ENCODE measurements around the gene NUDT21.

The NUDT21 gene

GRCh38 chr16:56460101-56460500 is 9.0 kb upstream of the NUDT21 start:
- DNase-seq, result no peak

DNA sequence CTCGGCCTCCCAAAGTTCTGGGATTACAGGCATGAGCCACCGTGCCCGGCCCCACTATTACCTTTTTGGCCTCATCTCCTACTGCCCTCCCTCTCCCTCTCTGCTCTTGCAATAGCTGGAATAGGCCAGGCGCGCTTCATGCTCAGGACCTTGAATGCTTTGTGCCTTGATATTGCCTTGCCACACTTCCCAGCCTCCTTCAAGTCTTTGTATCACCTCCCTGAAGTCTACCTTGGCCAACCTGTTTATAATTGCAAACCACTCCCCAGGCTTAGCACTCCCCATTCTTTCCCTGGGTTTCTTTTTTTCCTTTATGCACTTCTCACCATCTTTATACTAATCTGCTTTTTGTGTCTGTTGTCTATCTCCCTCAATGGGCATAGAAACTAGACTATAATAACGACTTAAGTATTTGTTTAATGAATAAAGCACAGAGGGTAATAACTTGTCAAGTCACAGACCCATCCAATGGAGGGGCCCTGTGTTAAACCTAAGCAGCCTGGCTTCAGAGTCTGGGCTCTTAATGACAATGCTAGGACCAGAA is 6.9 kb upstream of the NUDT21 start:
- no peak for DNase-seq

GRCh38 chr16:56451753-56452689 is 889 bp upstream of the NUDT21 start:
- DNase-seq, result no peak

GRCh38 chr16:56450275-56450985 is 702 bp downstream of the NUDT21 start:
- no peak for DNase-seq

GRCh38 chr16:56448005-56448404 is 3.1 kb downstream of the NUDT21 start:
- no peak for DNase-seq

DNA sequence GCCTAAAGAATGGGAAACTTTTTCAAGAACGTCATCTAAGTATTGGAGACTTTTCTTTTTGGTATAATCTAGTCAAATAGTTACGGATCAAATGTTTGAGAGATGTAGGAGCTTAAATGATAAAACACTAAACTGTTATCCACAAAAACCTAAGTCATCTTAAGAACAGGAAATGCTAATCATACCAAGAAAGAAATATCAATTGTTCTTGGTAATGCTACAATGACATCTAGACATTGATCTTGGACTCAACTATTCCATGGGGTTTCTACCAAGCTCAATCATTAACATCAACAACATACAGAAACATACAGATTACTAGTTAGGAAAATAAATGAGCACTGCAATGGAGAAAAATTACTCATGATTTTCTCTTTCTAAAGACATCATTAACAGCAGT is 3.8 kb downstream of the NUDT21 start:
- no peak for DNase-seq

DNA sequence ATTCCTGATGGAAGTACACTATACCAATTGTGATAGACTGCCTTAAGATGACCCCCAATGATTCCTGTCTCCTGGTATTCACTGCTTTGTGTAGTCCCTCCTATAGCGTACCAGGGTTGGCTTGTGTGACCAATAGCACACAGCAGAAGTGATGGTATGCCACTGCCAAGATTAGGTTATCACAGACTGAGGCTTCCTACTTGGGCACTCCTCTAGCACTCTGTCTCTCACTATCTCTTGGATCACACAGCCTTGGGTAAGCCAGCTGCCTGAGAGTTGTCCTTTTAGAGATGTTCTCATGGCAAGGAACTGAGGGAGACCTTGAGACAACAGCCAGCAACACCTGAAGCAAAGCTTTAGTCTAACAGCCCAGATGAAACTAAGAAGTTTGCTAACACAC is 13.1 kb downstream of the NUDT21 start:
- no peak for DNase-seq

DNA sequence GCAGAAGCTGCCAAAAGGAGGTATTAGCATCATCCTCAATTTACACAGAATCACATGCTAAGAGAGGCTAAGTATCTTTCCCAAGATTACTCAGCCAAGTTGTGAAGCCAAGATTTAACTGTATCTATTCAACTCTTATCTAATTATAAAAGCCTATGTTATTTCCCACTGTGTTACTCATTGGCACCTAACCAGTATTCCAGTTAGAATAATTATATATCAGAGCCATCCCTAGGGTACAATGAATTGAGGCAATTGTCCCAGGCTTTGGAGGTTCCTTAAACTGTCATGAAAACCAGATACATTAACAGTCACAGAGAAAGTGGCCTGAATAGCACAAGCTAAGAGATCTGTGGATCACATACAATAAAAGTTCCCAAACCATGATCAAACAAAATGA is 14.9 kb downstream of the NUDT21 start:
- DNase-seq, result no peak

- DNase-seq, result no peak
These were observed 23.0 kb downstream of the NUDT21 start for GRCh38 chr16:56428091-56428490.

GRCh38 chr16:56426585-56426984 is 24.5 kb downstream of the NUDT21 start:
- no peak for DNase-seq

GRCh38 chr16:56425439-56425832 is 25.7 kb downstream of the NUDT21 start, which contains the start of gene AMFR:
Gene AMFR (minus strand): TSS chr16:56425545. CDS start chr16:56425327, 218 bp downstream.
- DNase-seq, result peak; percentile 49

- peak; percentile 14 for DNase-seq
These were observed 26.2 kb downstream of the NUDT21 start for GRCh38 chr16:56424791-56425438.

DNA sequence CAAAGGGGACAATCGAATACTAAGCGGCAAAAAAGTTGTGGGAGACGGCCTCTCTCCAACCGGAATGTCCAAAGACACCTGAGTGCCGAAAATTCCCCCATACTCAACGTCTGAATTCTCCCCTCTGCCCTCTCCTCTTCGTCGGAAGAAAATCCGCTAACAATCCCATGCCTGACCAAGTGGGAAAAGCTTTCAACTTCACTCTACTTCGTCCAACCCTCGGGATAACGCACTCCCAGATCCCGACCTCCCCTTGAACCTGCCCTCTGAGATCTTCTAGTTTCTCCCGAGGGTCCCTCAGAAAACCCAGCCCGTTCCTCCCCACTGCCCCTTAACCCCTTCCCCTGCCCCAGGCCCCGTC is 26.7 kb downstream of the NUDT21 start:
- DNase-seq, result no peak

DNA sequence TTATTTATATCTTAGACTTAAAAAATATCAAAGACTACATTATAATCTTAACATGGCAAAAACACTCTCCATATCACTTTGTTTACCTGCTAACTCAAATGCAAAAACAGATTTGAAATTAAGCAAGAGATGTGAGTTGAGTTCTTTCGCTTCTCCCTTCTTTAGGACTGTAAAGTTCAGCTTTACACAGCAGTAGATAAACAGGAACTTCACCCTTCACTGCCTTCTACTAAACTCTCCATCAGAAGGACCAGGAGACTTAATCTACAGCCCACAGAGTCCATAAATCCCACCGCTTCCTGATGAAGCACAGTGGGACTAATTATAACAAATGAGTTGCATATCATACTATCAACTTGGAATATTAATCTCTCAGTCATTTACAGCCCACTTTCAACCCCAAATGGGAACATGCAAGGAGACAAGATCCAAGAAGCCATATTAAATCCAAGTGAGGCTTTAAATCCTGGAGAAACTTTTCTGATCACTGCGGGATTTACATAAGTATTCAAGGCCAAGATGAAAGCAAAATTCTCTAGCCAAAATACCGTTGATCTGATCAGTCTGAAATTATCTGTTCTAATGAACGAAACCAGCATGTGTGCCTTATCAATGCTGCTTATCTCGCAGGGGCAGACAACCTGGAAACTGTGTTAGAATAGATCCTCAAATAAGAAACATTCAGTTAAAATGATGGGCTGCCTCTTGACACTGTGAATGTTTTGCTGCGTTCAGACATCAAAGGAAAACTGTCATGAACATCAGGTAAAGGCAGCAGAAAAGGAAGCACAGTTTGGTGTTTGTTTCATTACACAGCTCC is 27.3 kb downstream of the NUDT21 start:
- peak; percentile 11 for DNase-seq

- DNase-seq, result no peak
These were observed 28.2 kb downstream of the NUDT21 start for GRCh38 chr16:56422896-56423441.

- no peak for DNase-seq
These were observed 29.0 kb downstream of the NUDT21 start for GRCh38 chr16:56421976-56422669.

- DNase-seq, result no peak
These were observed 29.8 kb downstream of the NUDT21 start for GRCh38 chr16:56421313-56421712.

GRCh38 chr16:56420613-56421012 is 30.5 kb downstream of the NUDT21 start:
- DNase-seq, result no peak

DNA sequence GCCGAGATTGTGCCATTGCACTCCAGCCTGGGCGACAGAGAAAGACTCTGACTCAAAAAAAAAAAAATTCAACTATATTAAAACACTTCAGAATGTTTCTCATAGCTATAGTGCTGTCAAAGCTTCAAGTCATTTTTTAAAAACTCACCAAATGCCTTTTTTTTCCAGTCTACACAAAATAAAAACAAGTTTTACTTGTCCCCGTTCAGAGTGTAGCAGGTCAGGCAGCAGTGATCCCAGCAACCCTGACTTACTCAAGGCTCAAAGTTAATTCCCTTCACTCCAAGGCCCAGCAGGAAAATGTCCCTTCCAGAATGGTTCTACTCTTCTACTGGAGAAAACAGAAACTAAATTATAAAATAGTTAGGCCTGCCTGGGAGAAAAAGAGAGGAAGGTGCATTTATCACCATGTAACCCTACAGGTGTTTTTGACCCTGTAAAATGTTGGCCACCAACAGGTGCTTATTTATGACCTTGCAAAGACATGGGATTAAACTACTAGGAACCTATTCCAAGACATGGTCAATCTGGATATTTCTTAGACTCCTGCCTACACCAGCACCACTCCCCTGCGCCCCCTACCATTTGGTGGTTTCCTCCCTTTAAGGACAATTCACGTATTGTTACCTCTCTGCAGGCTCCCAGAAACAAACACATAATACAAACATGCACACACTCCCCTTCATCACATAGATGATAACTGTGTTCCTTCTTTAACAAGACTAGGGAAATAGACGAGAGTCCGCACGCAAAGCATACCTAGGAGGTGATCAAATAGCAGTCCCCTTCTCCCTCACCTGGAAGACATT is 31.2 kb downstream of the NUDT21 start:
- DNase-seq, result no peak

DNA sequence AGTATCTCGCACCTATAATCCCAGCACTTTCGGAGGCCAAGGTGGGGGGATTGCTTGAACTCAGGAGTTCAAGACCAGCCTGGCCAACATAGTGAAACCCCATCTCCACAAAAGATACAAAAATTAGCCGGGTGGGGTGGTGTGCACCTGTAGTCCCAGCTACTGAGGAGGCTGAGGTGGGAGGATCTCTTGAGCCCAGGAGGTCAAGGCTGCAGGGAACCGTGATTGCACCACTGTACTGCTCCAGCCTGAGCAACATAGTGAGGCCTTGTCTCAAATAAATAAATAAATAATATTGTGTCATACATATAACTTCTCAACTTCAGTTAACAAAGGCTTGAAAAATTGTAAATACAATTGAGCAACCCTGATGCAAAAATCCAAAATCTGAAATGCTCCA is 34.0 kb downstream of the NUDT21 start:
- DNase-seq, result no peak

DNA sequence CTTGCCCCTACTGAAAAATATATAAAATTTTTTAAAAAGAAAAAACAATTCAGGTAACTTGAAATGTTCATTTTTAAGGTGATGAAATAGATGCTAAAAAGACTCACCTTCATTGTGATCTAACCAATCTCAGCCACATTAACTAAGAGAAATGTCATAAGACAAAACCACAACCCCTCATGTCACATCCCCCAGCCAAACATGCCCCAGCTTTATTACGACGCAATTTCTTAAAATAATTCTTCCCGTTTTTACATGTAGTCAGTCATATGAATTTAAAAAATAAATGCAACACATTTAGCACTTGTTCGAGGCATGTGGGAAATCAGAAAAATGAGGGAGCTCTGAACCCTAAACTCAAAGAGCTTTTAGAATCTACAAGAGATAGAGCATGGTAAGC is 35.3 kb downstream of the NUDT21 start:
- no peak for DNase-seq
